ENCODE measurements around the gene GOLGB1. TPM values are rescaled to one million over a fixed set of nuclear protein-coding genes. Genes with fewer than 3 reads are reported as not detected.

GOLGB1 gene
- 28.7 and 53.1 TPM in 2 replicates for total RNA-seq (ENCODE audit: low replicate concordance)

GRCh38 chr3:121749276-121750086 lies at the start of gene GOLGB1:
Gene GOLGB1 (minus strand): TSS chr3:121749741. CDS start chr3:121730971, 18,770 bp downstream.

GRCh38 chr3:121660356-121661171 lies 89.0 kb downstream of the GOLGB1 start, which contains the start of gene HCLS1:
Gene HCLS1 (minus strand): TSS chr3:121660903. CDS start chr3:121658347, 2,556 bp downstream.

Other genes with a start within 250 kb of the GOLGB1 start
- 0.70 and 2.7 TPM in 2 replicates for gene POLQ, start 203.8 kb downstream of the GOLGB1 start, total RNA-seq (ENCODE audit: low replicate concordance)
- not detected in 2 replicates for gene ARGFX, start 181.8 kb downstream of the GOLGB1 start, total RNA-seq (ENCODE audit: low replicate concordance)
- not detected in 2 replicates for gene FBXO40, start 156.4 kb downstream of the GOLGB1 start, total RNA-seq (ENCODE audit: low replicate concordance)
- gene HCLS1, start 88.8 kb downstream of the GOLGB1 start, total RNA-seq (ENCODE audit: low replicate concordance), result 0.60 and 2.2 TPM in 2 replicates
- gene IQCB1, start 85.3 kb upstream of the GOLGB1 start, total RNA-seq (ENCODE audit: low replicate concordance), result 13.3 and 14.3 TPM in 2 replicates
- gene EAF2, start 85.5 kb upstream of the GOLGB1 start, total RNA-seq (ENCODE audit: low replicate concordance), result 1.8 and 2.8 TPM in 2 replicates
- gene SLC15A2, start 144.7 kb upstream of the GOLGB1 start, total RNA-seq (ENCODE audit: low replicate concordance), result 0.15 and 1.3 TPM in 2 replicates

Measured in smooth muscle cell of the coronary artery (primary cell).